Measurements from ENCODE around the gene PPFIA2.
A peak's percentile ranks its signal among the peaks of the same experiment; 100 is the strongest.

The PPFIA2 gene

DNA sequence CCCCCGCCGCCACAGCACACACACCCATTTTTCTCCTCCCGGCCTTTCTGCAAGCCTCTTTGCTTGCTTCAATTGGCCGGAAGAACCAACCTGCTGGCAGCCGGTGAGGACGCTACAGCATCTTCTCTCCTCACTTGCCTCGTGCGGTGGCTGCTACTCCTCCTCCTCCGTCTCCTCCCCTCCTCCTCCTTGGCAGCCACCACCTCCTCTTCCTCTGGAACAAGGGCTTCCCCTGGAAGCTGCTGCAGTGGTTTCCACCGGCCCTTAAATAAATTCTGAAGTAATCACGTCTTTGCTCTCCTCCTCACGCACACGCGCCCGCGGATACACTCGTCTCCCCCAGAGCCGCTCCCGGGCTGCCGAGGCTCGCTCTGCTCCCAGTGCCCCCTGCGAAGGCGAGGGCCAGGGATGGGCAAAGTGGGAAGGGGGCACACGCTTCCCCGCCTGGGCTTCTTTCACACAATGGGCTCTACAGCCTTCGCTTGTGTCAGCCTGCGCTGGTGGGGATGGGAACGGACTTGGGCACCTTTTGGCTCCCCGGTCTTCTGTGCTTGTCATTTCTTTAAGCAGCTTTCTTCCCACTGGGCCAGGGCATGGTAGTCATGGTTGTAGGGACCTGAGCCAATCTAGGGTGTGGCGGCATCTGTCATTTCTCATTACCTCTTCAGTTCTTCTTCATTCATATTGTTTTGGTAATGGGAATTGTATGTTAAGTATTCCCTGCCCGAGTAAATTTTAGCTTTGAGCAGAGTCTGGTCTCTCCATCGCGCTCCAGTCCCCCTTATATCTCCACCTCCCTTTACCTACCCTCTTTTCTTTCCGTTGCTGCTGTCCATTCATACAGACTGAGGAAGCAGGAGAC is at the start of gene PPFIA2:
Gene PPFIA2, minus strand, starts transcription at position 161 of the 862 bp plus-strand sequence.
- no peak for DNase-seq

- no peak for DNase-seq
Observed at GRCh38 chr12:81800298-81801148, 41.4 kb upstream of the PPFIA2 start.

DNA sequence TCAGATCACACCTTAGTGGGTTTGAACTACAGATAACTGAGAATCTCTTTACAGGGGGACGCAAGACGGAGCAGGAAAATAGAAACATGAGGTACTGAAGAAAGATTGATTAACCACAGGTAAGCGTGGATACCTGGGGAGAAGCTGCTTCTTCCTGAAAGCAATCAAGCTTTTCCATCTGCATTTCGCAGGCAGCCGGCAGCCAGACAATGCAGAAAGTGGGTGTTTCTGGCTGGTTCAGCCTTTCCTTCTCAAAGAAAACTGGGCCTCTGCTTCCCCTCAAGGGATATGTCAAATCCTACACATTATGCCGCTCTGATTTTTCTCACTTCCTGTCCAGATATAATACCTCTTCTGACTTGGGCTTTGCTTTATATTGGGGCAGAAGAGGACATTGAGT is 39.1 kb upstream of the PPFIA2 start:
- DNase-seq = no peak

DNA sequence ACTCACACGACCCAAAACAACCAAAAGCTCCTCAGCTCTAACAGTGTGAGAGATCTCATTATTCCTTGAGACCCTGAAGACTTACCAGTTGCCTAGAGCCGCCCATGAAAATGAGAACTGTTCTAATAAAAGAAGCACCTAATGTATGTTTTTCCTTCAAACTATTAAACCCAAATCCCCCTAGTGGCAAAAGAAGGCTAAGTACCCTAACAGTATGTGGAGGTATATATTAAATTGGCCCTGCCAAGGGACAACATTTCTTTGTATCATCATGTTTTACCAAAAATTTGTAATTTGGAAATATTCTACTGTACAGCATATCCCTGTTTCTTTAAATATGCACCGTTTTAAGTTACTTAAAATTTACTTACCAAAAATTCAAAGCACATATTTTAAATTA is 38.0 kb upstream of the PPFIA2 start:
- DNase-seq = no peak

- DNase-seq = no peak
Observed at GRCh38 chr12:81792666-81793065, 33.5 kb upstream of the PPFIA2 start.

DNA sequence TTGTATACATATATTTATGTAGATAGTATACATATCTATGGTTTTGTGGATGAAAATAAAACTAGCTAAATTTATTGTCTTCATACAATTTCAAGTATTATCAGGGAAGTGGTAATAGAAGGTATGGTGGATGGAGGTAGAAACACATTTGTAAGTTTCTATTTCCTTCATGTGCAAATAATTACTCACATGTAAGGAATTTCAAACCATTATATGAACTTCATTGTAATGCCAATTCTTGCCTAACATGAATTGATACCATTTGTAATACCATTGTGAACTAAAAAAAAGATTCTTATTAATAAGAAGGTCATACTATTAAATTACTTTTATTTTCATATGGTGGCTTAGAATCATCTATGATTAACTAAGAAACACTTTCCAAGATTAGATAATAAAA is 20.1 kb upstream of the PPFIA2 start:
- no peak for DNase-seq

DNA sequence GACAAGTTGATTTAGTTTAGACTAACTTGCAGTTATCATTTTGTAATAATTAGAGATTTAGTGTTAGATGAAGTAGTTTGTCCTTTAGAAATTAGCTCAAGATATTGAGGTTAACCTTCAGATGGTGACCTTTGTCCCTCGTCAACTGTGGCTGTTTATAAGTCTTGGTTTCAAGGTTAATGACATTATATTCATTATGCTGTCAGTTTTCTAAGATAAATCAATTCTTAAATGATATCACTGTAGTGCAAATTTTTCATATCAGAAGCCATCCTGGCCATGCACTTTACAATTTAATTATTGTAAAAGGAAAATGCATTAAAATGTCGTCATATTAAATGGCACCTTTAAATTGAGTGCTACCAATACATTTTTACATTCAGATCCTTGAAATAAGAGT is 19.6 kb upstream of the PPFIA2 start:
- no peak for DNase-seq

- DNase-seq = no peak
Observed at GRCh38 chr12:81758421-81759189, 545 bp downstream of the PPFIA2 start.

DNA sequence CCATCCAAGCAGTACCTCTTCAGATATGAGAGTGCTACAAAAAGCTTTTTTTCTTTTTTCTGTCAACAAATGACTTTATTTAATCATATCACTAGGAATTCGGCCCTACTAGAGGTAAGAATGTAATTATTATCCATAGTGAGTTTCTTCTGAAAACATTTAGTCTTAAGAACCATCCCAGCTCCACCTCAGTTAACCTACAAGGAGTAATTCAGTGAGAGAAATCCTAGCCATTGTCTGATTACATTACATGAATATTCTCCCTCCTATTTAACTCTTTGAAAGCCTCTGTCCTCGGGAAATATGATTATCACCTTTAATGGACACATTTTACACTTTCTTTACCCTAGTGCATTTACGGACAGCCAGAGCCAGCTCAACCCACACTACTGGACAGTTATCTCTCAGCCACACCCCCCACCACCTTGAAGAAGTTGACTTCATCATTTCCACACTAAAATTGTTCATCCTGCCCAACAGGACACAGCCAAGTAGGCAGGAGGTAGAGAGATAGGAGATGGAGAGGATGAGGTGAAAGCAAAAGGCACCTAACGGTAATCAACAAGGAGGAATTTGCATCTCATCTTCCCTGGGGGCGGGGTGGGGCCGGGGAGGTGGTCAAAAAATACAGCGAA is 1.3 kb downstream of the PPFIA2 start:
- DNase-seq = no peak

DNA sequence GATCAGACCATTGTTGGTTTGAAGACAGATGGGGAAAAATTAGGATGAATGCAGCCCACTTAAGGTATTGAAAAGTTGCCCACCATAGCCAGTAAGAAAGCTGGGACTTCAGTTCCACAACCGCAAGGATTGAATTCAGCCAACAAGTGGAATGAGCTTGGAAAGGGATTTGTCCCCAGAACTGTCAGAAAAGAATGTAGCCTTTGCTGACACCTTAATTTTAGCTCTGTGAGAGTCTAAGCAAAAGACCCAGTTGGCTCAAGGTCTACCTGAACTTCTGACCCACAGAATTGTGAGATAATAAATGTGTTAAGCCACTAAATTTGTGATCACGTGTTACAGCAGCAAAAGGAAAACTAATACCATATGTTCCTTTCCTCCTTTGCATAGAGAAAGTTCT is 29.4 kb downstream of the PPFIA2 start:
- no peak for DNase-seq

DNA sequence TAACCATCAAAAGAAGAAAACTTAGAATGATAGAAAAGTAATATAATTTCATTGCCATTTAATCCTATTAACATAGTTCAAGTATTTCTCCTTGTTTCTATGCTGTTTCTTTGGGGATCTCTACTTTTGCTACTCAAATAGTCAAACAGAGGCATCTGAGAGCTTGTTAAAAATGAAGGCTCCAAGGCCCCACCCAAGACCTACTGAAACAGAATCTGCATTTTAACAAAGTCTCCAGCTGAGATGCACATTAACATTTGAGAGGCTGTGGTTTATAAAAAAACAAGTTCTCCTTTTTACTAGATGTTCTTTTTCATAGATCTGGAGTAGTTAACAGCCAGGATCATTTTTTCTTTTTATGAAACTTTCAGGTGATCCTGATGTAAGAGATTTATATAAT is 31.8 kb downstream of the PPFIA2 start:
- no peak for DNase-seq

- DNase-seq = no peak
Observed at GRCh38 chr12:81726634-81727033, 32.5 kb downstream of the PPFIA2 start.

DNA sequence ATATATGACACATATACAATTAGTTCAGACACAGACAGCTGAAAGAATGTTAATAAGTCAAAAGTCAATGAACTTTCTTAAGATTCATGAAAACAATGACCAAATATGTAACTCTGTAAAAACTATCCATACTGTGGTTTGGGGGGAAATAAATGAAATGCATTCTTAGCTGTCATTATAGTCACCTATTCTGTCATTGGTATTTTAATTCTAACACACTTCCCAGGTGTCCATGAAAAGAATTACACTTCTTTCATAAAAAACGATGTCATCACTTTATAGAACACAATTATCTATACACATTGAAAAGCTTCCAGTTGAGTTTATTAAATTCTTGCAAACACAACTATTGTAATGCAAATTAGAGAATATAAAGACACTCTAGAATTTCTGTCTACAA is 35.8 kb downstream of the PPFIA2 start:
- DNase-seq = no peak

DNA sequence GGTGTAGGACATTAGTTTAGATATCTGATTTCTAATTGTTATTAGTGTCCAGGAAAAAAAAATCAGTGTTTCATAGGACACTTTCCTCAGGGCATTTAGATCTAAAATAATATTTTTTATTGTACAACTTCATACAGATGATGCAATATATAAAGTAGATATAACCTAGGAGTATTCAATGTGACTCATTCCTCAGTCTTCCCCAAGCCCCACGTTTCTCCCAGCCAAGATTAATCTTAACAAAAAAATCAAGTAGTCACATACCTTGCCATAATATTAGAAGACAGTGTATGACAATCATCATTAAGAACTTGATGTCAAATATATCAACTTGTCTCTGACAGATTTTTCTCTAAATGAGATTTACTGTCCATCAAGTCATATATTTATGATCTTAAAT is 37.1 kb downstream of the PPFIA2 start:
- no peak for DNase-seq

- DNase-seq = no peak
Observed at GRCh38 chr12:81718616-81719015, 40.5 kb downstream of the PPFIA2 start.

DNA sequence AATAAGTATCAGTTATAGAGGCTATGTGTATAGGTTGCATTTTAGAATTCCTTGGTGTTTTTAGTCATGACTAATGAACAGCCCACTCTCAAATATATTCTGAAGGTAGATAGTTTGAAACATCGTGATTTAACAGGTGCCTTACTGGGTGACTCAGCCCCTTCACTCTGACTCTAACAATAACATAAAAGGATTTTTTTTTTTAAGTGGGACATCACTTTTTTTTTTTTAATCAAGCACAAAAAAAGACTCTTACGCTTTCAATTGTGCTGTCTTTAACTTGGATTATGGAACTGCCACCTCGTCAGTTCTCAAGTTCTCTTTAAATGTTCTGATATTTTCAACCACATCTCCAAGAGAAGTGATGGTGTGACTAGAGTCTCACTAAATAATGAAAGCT is 46.6 kb downstream of the PPFIA2 start:
- DNase-seq = no peak

- no peak for DNase-seq
Observed at GRCh38 chr12:81705586-81705985, 53.6 kb downstream of the PPFIA2 start.

GRCh38 chr12:81699551-81699950 is 59.6 kb downstream of the PPFIA2 start:
- DNase-seq = no peak

- DNase-seq = no peak
Observed at GRCh38 chr12:81692008-81692407, 67.1 kb downstream of the PPFIA2 start.

DNA sequence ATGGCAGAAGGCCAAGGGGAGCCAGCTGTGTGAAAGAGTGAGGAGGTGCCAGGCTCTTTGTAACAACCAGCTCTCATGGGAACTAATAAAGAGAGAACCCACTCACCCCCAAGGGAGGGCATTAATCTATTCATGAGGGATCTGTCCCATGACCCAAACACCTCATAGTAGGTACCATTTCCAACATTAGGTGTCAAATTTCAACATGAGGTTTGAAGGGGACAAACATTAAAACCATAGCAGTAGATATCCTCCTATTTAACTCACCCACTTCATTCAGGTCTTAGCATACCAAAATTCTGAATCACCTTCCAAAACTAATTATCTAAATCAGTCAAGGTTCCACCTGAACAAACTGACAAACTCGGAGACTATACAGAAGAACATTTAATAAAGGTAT is 75.3 kb downstream of the PPFIA2 start:
- DNase-seq = peak; percentile 19

DNA sequence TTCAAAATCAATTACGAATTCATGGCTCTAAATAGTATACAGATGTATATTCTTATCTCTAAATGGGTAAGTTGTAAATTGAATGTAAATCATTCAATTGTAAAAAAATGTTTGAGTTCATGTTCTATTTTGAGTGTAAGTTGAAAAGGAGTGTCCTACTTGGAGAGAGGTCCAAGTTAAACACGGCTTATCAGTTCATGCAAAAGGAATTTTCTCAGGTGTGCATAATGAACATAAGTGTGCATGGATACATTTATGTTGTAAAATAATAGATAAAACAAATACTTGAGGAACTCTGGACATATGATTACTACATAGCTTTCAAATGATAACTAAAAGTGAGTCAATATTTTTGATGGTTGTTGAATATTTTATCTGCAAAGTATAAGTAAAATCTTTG is 79.5 kb downstream of the PPFIA2 start:
- no peak for DNase-seq

DNA sequence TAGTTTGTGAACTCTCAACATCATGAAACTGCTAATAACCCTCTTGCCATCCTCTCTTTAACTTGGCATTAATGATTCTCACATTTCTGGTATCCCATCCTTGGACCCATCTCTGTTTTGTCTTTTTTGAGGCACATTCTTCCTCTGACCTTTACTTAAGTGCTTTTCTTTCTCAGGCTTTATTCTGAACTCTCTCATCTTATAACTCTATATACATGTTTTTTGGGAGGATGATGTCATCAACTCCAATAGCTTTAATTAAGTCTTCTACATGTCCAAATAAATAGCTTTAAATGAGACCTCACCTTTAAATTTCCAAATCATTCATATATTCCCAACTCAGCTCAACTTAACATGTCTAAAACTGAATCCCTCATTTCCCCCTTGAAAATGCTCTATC is 88.4 kb downstream of the PPFIA2 start:
- DNase-seq = no peak

DNA sequence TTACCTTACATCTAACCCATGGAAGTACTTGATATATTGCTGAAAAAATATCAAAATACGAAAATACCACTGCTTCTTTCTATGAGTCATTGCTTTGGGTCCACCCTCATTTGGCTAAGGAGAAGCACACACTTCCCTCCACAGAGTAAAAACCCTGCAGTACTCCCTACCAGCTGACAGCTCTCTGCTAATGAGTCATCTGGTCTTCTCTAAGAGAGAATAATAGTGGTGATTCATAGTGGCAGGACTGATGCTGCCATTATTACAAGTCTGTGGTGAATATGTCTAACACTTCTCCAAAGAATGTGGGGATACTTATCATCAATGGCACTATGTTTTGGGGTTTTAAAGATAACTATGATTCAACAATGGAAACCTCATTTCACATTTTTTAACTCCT is 90.7 kb downstream of the PPFIA2 start:
- no peak for DNase-seq

All from NCI-H1436 treated with DMSO at 0.1 percent for 48 hours (cell line).